ENCODE results near the gene KCNMA1.

DNA sequence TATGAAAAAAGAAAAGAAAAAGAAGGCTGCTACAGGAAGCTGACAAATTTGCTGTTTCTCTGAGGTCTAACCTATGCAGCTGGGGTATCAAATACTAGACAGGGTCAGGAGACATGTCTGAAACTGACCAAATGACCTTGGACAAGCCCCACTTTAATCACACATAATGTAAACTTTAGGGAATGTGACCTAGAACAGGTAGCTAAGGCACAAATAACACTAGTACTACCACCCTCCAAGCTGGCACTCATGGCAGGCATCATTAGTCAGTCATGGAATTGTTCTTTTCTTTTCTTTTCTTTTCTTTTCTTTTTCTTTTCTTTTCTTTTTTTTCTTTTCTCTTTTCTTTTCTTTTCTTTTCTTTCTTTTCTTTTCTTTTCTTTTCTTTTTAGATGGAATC, 250.4 kb downstream of the KCNMA1 start:
- TF ChIP-seq EZH2 (IDR thresholded peaks at IDR 0.05; ENCODE audit: low read length, unreplicated experiment): no peak
- TF ChIP-seq, protein P1, sequence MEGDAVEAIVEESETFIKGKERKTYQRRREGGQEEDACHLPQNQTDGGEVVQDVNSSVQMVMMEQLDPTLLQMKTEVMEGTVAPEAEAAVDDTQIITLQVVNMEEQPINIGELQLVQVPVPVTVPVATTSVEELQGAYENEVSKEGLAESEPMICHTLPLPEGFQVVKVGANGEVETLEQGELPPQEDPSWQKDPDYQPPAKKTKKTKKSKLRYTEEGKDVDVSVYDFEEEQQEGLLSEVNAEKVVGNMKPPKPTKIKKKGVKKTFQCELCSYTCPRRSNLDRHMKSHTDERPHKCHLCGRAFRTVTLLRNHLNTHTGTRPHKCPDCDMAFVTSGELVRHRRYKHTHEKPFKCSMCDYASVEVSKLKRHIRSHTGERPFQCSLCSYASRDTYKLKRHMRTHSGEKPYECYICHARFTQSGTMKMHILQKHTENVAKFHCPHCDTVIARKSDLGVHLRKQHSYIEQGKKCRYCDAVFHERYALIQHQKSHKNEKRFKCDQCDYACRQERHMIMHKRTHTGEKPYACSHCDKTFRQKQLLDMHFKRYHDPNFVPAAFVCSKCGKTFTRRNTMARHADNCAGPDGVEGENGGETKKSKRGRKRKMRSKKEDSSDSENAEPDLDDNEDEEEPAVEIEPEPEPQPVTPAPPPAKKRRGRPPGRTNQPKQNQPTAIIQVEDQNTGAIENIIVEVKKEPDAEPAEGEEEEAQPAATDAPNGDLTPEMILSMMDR (conservative IDR thresholded peaks at IDR 0.05; ENCODE audit: low read depth, low read length): no peak

Data from PC-3 (cell line).